ENCODE results near the gene CACNB2.

DNA sequence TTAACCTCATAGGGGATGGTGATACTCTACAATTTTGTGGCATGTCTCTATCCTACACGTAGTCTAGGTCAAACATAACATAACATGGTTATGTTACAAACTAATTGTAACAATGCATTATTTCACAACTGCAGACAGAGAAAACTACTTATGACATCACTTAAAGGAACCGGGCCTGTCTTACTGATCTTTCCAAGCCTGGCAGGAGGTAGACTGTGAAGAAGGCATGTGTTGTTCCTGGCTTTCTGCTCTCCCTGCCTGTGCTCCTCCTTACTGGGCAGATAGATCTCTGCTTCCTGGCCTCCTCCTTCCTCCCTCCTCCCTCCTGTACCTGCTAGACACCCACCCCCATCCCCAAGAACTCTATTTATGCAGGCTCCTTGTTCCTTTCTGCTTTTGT lies 5.4 kb downstream of the CACNB2 start:
- TF ChIP-seq, protein P1, sequence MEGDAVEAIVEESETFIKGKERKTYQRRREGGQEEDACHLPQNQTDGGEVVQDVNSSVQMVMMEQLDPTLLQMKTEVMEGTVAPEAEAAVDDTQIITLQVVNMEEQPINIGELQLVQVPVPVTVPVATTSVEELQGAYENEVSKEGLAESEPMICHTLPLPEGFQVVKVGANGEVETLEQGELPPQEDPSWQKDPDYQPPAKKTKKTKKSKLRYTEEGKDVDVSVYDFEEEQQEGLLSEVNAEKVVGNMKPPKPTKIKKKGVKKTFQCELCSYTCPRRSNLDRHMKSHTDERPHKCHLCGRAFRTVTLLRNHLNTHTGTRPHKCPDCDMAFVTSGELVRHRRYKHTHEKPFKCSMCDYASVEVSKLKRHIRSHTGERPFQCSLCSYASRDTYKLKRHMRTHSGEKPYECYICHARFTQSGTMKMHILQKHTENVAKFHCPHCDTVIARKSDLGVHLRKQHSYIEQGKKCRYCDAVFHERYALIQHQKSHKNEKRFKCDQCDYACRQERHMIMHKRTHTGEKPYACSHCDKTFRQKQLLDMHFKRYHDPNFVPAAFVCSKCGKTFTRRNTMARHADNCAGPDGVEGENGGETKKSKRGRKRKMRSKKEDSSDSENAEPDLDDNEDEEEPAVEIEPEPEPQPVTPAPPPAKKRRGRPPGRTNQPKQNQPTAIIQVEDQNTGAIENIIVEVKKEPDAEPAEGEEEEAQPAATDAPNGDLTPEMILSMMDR (IDR thresholded peaks at IDR 0.05) = no peak
- TF ChIP-seq POLR2A (IDR thresholded peaks at IDR 0.05) = no peak
